ENCODE measurements around the gene ERGIC1.

ERGIC1 gene

DNA sequence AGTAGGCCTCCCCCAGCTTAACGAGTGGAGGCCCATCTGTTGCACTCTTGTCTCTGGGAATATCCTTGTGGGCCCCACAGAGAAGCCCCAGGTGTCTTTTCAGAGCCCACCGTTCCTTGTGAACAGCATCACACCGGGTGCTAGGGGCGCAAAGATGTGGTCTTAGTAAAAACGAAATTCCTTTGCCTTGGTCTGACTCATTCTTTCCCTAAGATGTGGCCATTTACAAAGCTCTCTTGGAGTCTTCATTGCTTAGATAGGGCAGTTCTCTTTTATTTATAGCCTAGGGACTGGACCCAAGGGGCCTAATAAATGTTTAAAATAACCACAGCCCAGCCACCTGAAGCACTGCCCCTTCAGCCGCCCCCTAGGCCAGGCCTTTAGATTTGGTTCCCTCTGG lies 72.4 kb downstream of the ERGIC1 start:
- no peak overlapping the region for H3K4me3 ChIP-seq (ENCODE audit: low read depth, low read length)
- no peak overlapping the region for H2AFZ ChIP-seq
- H3K79me2 ChIP-seq = peaks cover 5% of the 10 kb centered on the region
- no peak for TF ChIP-seq CTCF (IDR thresholded peaks at IDR 0.05)
- H3K9ac ChIP-seq = no peak overlapping the region
- H3K9me3 ChIP-seq (ENCODE audit: control insufficient read depth, low read length) = no peaks in the 10 kb centered on the region
- no peaks in the 10 kb centered on the region for H3K27me3 ChIP-seq (ENCODE audit: control insufficient read depth, insufficient read depth, low read length)
- H3K36me3 ChIP-seq (ENCODE audit: control insufficient read depth, insufficient read depth, low read length) = no peaks in the 10 kb centered on the region
- no peak overlapping the region for H3K27ac ChIP-seq
- no peak overlapping the region for H3K4me2 ChIP-seq (ENCODE audit: low read length)
- H3K4me1 ChIP-seq = peaks cover 18% of the 10 kb centered on the region

- Histone ChIP-seq H3K4me2 (ENCODE audit: low read length) (no peak overlapping the region), H3K36me3 (ENCODE audit: control insufficient read depth, insufficient read depth, low read length) (no peaks in the 10 kb centered on the region), H3K27me3 (ENCODE audit: control insufficient read depth, insufficient read depth, low read length) (no peaks in the 10 kb centered on the region), H3K4me1 (peaks cover 18% of the 10 kb centered on the region), H3K9me3 (ENCODE audit: control insufficient read depth, low read length) (no peaks in the 10 kb centered on the region), H3K9ac (no peak overlapping the region), H2AFZ (no peak overlapping the region), H3K27ac (no peak overlapping the region), H3K79me2 (peaks cover 5% of the 10 kb centered on the region), H3K4me3 (ENCODE audit: low read depth, low read length) (no peak overlapping the region)
- TF ChIP-seq CTCF (IDR thresholded peaks at IDR 0.05) = no peak
These were observed 72.8 kb downstream of the ERGIC1 start for GRCh38 chr5:172906888-172907287.

DNA sequence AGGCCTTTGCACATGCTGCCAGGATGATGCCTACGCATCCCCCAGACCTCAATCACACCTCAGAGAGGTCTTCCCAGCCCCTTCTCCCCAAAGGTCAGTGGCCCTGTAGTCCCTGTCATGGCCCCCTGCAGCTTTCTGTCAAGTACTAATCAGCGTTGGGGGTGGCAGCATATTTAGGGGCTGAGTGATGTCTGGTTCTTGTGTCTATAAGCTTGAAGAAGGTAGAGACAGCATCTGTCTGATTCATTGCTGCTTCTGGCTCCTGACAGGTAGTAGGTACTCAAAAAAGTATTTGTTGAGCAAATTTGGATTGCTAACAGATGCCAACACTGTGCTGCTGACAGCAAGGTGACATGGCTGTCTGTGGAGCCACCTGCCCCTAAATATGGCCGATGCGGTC lies 73.6 kb downstream of the ERGIC1 start:
- no peak for TF ChIP-seq CTCF (IDR thresholded peaks at IDR 0.05)
- Histone ChIP-seq H3K27ac (no peak overlapping the region), H3K4me3 (ENCODE audit: low read depth, low read length) (no peak overlapping the region), H3K9ac (no peak overlapping the region), H2AFZ (no peak overlapping the region), H3K9me3 (ENCODE audit: control insufficient read depth, low read length) (no peaks in the 10 kb centered on the region), H3K4me1 (peaks cover 18% of the 10 kb centered on the region), H3K4me2 (ENCODE audit: low read length) (no peak overlapping the region), H3K27me3 (ENCODE audit: control insufficient read depth, insufficient read depth, low read length) (no peaks in the 10 kb centered on the region), H3K36me3 (ENCODE audit: control insufficient read depth, insufficient read depth, low read length) (no peaks in the 10 kb centered on the region), H3K79me2 (peaks cover 5% of the 10 kb centered on the region)

DNA sequence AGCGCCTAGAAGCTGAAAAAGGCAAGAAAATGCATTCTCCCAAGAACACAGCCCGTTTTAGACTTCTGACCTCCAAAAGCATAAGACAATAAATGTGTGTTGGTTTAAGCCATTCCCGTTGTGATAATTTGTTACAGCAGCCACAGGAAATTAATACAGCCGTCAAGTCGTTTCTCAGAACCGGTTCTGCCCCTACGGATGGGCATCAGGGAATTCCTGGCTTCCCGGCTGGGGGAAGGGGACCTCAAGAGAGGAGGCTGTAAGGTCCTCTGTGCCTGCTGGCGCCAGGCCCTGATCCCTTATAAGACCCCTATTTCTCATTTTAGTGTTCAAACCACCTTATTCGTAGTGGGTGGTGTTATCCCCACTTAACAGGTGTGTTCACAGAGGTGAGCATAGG lies 74.6 kb downstream of the ERGIC1 start:
- H3K79me2 ChIP-seq = no peaks in the 10 kb centered on the region
- H3K4me1 ChIP-seq = peaks cover 14% of the 10 kb centered on the region
- no peak overlapping the region for H3K9ac ChIP-seq
- H3K4me2 ChIP-seq (ENCODE audit: low read length) = no peak overlapping the region
- no peaks in the 10 kb centered on the region for H3K36me3 ChIP-seq (ENCODE audit: control insufficient read depth, insufficient read depth, low read length)
- no peaks in the 10 kb centered on the region for H3K27me3 ChIP-seq (ENCODE audit: control insufficient read depth, insufficient read depth, low read length)
- no peak overlapping the region for H2AFZ ChIP-seq
- no peak overlapping the region for H3K27ac ChIP-seq
- no peak for TF ChIP-seq CTCF (IDR thresholded peaks at IDR 0.05)
- no peak overlapping the region for H3K4me3 ChIP-seq (ENCODE audit: low read depth, low read length)
- no peaks in the 10 kb centered on the region for H3K9me3 ChIP-seq (ENCODE audit: control insufficient read depth, low read length)

GRCh38 chr5:172909931-172910502 lies 76.0 kb downstream of the ERGIC1 start:
- Histone ChIP-seq H2AFZ (no peak overlapping the region), H3K9ac (no peak overlapping the region), H3K4me3 (ENCODE audit: low read depth, low read length) (no peak overlapping the region), H3K4me1 (peaks cover 2% of the 10 kb centered on the region), H3K79me2 (no peaks in the 10 kb centered on the region), H3K27ac (no peak overlapping the region), H3K9me3 (ENCODE audit: control insufficient read depth, low read length) (no peaks in the 10 kb centered on the region), H3K4me2 (ENCODE audit: low read length) (no peak overlapping the region), H3K36me3 (ENCODE audit: control insufficient read depth, insufficient read depth, low read length) (no peaks in the 10 kb centered on the region), H3K27me3 (ENCODE audit: control insufficient read depth, insufficient read depth, low read length) (no peaks in the 10 kb centered on the region)
- no peak for TF ChIP-seq CTCF (IDR thresholded peaks at IDR 0.05)

All from parathyroid adenoma (tissue), 2 donors.